T-helper 2 cell (primary cell): Measurements from ENCODE around the gene GRIK5.
A peak's percentile ranks its signal among the peaks of the same experiment; 100 is the strongest.

ENCODE experiments used
- DNase-seq, 5 experiments: peaks; one replicate each; pipeline versions ENCODE4 v3.0.0 to v3.0.0-alpha.2; 2012 to 2022

GRIK5 gene

DNA sequence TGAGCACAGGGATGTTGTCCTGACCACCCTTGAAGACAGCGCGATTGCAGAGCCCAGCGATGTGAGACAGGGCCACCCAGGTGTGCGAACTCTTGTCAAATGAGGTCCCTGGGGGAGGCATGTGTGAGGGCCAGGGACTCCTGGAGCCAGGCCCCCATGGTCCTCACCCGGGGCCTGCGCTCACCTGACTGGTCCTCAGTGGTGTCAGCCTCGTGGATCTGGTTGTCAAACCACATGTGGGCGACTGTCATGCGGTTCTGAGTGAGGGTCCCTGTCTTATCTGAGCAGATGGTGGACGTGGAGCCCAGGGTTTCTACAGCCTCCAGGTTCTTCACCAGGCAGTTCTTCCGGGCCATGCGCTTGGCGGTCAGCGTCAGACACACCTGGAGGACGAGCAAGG is 88.3 kb downstream of the GRIK5 start:
- no peak for DNase-seq

DNA sequence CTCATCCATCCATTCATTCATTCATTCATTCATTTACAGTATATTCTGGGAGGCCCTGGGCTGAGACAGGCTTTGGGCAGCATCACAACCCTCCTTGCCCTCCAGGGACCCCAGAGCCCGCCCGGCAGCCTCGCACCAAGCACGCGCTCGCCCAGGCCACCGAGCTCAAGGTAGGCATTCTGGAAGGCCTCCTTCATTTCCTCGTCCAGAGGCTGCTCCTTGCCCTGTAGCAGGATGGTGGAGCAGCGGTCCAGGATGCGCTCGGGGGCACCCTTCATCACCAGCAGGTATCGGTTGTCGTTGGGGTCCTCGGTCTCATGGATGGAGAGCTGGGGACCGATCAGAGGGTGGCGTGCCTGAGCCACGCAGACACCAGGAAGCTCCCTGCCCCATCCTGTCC is 91.5 kb downstream of the GRIK5 start:
- no peak for DNase-seq

DNA sequence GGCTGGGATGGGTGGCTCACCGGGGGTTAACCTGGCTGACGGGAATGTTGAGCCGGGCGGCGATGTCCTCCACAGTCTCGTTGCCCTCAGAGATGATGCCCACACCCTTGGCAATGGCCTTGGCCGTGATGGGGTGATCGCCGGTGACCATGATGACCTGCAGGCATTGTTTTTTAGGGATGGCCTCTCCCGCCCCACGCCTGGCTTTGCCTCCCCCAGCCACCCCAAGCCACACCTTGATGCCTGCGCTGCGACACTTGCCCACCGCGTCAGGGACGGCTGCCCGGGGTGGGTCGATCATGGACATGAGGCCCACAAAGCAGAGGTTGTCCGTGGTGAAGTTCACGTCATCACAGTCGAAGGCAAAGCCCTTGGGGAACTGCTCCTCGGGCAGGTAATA is 92.1 kb downstream of the GRIK5 start:
- no peak for DNase-seq

DNA sequence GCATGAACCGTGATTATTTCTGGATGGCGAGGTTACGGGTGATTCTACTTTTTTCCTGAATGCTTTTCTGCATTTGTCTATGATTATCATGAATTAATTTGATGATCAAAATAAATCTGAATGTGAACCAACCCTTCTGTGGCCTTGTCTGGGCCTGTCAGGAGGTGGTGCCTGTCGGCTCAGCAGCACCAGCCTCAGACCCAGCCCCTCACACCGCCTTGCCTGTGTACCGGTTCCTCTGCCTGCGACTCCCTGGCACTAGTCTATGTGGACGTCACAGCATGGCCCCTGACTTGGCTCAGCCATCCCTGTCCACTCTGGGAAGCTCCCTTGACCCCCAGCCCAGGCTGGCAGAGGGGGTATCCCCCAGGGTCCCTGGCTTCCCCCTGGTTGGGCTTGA is 95.4 kb downstream of the GRIK5 start:
- no peak for DNase-seq

DNA sequence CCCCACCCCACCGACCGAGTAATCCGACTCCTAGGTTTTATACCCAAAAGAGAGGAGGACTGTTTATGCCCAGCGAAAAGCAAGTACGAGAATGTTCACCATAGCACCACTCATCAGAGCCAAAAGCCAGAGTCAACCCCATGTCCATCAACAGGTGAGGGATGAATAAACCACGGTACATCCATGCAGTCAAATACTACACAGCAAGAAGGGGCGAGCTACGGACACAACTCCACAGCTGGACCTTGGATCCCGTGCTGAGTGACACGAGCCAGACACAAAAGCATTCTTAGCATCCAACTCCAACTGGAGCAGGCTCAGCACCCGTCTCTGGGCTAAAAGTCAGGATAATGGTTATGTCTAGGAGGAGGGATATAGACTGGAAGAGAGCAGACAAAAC is 98.6 kb downstream of the GRIK5 start:
- no peak for DNase-seq

DNA sequence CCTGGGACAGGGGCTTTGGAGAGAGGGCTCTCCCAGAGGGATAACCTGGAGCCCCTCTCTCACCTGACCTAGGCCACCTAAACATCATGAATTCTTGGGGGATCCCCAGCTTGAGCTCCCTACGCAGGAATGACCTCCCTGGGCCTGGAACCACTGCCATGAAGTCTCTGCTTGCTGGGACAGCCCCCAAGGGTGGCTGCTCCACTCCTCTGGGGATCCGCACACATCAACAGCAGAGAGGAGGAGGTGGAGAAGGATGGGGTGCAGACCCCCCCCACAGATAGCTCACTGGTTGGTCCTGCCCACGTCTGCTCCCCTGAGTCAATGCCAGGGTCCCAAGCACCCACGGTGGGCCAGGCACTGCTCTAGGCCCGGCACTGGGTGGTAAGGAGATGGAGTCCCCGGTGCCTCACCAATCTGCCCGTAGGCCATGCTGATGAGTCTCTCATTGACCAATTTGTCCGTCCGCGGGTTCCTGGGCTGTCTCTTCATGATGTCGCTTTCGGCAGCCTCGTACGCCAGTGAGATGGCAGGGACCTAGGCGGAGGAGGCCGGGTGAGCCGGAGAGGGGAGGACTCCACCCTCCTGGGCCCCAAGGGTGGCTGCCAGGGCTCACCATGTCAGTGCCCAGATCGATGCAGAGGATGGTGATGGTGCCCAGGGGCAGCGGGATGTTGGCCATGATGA is 100.1 kb downstream of the GRIK5 start:
- DNase-seq: no peak

DNA sequence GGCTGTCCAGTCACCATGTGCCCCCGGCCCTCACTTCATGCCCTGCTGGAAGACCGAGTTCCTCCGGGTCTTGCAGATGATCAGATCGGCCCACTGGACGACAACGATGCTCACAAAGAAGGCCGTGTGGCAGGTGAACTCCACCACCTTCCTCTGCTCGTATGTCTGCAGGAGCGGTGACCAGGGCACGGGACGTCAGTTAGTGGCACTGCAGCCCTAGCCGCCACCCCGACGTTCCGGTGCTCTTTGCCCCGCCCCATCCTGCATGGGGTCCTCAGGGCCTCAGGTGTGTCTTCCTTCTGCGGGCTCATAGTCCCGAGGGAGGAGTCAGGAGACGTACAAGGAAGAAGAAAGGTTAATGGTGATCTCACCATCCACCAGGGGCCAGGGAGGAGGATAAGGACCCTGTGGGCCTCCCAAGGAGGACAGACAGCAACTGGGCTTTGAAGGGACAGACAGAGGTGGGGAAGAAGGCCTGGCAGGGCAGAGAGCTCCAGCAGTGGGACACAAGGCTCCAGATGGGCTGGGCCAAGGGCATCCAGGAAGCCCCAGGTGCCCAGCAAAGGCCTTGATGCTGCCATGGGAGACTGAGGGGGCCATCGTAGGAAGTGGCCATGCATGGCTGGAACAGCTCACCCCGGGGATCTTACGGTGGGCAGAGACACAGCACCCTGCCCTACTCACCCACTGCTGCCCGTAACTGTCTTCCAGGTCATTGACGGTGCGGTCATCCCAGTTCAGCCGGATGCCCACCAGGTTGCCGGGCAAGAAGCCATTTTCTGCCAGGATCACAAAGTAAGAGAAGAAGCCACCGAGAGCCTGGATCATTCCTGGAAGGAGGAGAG is 101.0 kb downstream of the GRIK5 start:
- DNase-seq: no peak

DNA sequence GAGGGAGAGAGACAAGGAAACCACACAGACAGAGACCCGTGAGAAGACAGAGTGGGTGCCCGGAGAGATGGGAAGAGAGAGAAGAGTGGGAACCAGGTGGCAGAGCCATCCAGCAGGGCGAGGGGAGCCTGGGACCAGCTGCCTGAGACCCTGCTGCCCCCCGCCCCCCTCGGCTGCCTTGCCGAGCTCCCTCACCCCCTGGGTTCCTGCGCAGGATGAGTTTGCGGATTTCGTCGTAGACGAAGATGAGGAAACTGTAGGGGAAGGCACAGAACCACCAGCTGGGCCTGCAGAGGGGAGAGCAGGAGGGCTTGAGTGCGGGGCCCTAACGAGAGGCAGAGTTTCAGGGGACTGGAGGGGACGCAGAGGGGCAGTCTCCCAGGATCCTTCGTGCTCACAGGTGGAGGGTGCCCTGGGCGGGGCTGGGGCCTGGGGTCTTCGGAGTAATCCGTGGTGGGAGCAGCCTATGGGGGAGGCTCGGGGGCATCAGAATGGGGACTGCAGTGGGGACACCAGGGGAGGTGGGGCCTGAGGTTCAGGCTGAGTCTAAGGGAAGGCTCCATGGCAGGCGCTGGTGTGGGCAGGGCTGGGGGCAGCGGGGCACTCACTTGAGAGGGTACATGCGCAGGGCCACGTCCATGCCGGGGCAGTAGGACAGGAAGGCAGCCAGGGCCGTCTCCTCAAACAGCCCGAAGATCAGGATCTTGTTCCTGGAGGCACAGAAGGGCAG is 102.8 kb downstream of the GRIK5 start:
- DNase-seq: no peak

DNA sequence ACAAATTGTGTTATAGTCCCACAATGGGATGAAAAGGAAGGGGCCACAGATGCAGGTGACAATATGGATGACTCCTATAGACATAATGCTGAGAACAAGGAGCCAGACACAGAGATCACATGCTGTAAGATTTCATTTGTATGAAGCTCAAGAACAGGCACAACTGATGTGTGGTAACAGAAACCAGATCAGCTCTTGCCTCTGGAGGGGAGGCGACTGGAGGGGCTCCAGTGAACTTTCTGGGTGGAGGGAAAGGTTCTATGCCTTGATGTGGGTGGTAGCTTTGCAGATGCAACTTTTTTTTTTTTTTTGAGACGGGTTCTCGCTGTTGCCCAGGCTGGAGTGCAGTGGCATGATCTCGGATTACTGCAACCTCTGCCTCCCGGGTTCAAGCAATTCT is 104.9 kb downstream of the GRIK5 start:
- no peak for DNase-seq

DNA sequence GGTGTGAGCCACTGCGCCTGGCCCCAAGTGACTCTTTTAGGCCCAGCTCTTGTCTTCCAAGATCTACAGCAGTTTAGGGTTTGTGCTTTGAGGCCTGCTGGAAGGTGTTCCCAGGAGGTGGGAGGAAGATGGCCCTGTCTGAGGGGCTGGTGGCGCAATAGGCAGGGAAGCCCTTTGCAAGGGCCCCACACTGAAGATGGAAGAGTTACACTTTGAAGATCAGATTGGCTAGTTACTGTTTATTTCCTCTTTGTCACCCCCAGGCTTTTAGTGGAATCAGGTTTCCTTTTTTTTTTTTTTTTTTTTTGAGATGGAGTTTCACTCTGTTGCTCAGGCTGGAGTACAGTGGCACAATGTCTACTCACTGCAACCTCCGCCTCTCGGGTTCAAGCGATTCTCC is 109.0 kb downstream of the GRIK5 start:
- DNase-seq: no peak

DNA sequence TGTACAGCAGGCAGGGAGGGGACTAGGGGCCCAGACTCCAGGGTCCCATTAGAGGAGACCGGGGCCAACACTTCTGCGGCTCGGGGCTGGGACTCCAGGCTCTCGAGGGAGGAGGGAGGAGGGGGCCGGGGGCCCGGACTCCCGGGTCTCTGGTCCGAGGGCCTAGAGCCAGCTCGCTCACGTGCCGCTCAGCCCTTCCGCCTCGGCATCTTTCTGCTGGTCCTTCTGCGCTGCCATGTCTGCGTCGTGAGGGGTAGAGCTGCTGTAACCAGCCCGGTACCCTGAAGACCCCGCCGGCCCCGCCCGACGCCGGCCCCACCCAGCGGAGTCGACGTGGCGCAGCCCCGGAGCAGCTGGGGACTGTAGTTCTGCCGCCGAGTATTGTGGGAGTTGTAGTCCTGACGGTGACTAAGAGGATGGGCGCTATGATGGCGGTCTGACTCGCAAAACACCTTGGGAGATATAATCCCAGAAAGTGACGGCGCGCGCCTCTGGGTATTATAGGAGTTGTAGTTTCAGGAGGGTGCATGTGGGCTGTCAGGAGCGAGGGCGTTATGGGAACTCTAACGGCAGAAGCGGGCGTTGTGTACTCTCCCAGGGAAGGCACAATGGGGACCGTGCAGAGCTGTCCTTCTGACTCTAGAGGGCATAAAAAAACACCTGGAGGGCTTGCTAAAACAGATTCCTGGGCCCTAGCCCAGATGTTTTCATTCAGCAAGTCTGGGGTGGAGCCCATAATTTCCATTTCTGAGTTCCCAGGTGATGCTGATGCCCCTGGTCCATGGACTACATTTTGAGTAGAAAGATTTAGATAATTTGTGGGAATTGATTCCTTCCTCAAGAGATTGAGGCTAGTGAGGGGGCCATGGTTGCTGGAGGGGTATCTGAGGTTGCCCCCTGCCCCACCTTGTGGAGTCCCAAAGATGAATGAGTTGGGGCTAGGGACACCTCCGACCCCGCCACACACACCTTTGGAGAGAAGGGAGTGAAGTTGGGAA is 110.7 kb downstream of the GRIK5 start, which contains the start of gene RABAC1:
TSS of gene RABAC1 (minus strand) at position 266 of the 998 bp plus-strand sequence. CDS start at position 237, 29 bp downstream.
- DNase-seq: peak; percentile 66 to 93 (median 81)

DNA sequence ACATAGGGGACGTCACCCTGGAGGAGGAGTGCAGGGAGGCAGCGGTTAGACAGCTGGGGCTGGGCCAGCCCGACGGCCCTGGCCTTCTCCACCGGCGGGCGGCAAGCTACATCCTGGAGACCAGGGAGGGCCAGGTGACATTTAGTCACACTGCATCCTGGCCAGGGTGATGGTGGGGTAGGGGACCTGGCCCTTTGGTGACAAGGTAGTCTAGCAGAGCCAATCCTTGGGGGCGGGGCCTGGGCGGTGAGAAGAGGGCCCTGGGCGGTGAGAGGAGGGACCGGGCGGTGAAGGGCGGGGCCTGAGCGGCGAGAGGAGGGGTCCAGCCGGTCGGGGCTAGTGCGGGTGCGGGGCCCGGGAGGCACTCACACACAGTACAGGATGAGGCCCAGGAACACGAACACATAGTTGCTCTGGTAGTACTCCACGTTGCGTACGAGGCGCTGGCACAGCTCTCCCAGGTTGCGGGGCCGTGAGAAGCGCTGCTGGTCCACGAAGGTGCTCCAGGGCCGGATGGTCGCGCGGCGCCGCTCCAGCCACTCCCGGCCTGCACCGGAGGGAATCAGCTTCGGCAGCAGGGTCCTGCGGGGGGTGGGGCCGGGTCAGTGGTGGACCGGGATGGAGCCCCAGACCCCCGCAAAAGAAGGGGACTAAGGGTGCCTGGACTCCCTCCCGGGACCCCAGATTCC is 111.5 kb downstream of the GRIK5 start:
- peak; percentile 56 to 87 (median 74) for DNase-seq

DNA sequence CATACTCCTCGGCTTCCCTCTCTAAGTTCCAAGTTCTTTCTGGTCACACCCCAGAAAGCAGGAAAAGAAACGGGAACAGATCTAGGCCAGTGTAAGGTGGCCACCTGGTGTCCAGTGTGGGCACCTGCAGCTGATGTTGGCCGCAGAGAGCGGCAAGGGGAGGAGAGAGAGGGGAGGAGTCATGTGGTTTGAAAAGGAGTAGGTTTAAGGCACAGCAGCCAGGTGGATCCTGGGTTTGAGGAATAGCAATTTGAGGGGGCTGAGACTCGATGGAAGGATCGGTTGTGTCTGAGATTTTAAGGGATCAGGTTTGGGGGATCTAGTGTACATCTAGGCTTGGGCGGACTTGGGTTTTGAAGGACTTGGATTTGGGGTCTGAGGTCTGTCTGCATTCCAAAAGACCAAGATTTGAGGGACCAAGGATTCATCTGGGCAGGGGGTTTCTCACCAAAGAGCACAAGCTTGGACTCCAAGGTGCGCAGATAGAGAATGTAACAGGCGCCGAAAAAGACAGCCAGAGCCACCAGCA is 112.1 kb downstream of the GRIK5 start:
- peak in 1 of 5 experiments; percentile 68 for DNase-seq

DNA sequence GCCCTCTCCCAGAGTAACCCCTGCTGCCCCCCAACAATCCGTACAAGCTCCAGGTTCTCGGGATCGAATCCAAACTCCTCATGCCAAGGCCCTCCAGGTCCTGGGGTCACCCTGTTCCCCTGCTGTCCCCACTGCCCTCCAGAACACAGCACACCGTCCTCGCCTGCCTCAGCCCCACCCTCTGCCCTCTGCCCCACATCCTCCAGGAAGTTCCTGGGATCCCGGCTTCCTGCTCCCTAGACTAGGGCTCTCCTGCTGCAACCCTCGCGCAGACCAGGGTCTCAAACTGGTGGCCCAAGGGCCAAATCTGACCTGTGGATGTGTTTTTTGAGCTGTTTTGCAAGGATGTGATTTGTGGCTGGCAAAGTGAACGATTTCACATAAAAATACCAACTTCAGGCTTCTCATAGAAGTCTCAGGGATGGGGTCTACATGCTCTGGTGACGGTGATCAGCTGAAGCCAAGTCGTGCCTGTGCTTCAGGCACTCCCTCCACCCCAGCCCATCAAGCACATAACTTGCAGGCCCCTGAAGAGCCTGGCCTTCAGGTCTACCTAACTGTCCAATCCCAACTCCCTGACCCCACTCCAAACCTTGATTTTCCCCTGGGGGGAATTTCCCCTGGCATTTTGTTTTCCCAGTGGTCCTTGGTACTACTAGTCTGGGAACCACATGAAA is 112.7 kb downstream of the GRIK5 start:
- no peak for DNase-seq

DNA sequence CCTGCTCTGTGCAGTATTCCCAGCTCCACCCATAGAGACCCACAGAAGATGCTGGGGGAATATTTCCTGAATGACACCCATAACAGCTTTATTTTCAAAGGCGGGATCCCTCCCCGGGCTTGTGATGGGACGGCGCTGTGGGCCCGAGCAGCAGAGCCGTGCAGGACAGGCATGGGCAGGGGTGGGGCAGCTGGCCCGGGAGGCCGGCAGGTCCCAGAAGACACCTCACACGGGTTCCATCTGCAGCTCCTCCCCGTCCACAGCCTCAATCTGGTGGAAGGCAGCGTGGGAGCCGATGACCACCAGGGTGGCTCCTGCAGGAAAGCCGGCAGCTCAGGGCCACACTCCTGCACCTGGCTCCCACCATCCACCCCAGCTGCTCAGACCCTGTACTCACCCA is 113.4 kb downstream of the GRIK5 start:
- DNase-seq: no peak

DNA sequence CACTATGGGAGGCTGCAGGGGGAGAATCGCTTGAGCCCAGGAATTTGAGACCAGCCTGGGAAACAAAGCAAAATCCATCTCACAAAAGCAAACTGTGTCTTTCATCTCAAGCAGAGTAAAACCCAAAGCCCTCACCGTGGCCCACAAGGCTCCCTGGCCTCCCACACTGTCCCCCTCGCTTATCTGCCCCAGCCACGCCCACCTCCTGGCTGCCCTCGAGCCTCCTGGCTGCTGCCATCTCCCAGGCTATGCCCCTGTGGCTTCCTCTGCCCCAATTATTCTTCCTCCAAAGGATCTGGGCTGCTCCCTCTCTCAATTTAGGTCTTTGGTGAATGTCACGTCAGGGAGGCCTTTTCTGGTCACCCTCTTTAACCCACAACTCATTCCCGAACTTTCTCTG is 114.5 kb downstream of the GRIK5 start:
- no peak for DNase-seq

DNA sequence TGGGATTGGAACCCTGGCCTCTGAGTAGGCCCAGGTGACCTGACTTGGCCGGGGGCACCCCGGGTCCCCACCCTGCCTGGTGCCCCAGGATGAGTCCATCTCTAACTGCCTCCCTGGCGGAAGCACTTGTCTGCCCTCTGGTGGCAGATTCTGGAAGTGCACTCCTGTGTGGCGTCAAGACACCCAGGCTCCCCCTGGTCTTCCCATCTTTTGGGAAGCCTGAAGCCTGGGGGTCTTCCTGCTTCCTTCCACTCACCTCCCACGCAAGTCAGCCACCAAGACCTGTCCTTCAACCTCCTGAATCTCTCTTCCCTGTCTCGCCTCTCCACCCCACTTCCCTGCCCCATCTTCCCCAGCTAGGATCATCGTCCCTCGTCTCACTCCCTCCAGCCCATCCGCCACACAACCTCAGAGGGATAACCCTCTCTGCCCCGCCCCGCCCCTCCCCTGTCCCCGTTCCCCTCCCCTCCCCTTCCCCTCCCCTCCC is 118.3 kb downstream of the GRIK5 start:
- DNase-seq: peak; percentile 60 to 88 (median 77)
